ENCODE results near the gene CCDC47. TPM values are rescaled to one million over a fixed set of nuclear protein-coding genes. Genes with fewer than 3 reads are reported as not detected.

CCDC47 gene
- total RNA-seq, 1 experiment from 2014 or later = 54.9 TPM

DNA sequence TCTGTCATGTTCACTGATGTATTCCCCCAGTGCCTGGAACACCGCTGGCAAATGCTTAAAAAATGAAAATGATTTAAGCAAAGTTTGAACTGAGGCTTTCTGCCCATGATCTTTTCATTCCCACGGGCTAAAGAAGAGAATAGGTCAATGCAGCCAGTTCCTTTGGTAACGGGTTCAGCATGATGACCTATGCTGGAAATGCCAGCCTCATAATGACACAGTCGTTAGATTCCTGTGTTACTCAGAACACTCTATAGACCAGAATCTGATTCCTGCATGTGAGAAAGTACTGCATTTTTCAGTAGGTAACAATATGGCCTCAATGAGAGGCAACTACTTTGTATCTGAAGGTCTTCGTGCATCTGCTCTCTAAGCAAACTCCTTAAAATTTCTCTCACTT, 54.4 kb downstream of the CCDC47 start:
- H3K4me1 ChIP-seq = no peaks in the 10 kb centered on the region
- H3K27ac ChIP-seq = no peak overlapping the region
- no peaks in the 10 kb centered on the region for H3K27me3 ChIP-seq
- no peak overlapping the region for H3K4me3 ChIP-seq
- no peak for DNase-seq
- no peaks in the 10 kb centered on the region for H3K36me3 ChIP-seq
- H3K9me3 ChIP-seq (replicated peaks) = no peaks in the 10 kb centered on the region

GRCh38 chr17:63716426-63716825, 57.0 kb downstream of the CCDC47 start:
- H3K36me3 ChIP-seq = no peaks in the 10 kb centered on the region
- DNase-seq = no peak
- H3K27ac ChIP-seq = no peak overlapping the region
- no peaks in the 10 kb centered on the region for H3K9me3 ChIP-seq (replicated peaks)
- H3K27me3 ChIP-seq = no peaks in the 10 kb centered on the region
- no peaks in the 10 kb centered on the region for H3K4me1 ChIP-seq
- H3K4me3 ChIP-seq = no peak overlapping the region

DNA sequence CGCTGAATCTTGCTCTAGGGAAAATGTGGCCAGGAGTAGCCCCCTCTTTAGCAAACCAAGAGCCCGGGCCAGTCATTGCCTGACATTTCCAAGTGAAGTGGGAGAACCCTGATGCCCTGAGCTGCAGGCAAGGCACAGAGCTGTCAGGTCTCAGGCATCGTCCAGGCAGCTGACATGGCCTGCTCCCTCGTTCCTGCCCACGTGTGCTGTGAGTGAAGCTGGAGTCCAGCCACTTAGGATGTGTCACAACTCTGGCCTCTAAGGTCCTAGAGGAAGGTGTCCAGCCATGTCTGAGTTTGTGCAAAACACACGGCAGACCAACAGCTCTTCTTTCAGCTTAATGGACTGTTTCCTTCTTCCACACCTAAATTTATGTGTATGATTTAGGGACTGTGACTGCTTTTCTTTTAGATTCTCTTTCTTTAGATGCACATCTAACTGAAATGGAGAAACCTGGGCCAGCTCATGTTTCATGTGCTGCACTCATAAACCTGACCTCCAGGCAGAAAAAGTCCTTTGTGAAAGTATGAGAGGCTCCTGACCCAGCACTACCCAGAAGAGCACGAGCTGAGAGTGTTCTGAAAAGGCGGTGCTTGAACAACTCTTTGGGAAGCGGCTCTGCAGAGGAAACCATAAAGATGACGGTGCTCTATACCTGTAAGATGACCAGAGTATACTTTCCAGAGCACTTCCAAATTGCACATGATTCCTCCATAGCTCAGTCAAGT, 58.7 kb downstream of the CCDC47 start:
- Histone ChIP-seq H3K36me3 (no peaks in the 10 kb centered on the region), H3K27ac (no peak overlapping the region), H3K4me3 (no peak overlapping the region), H3K27me3 (no peaks in the 10 kb centered on the region), H3K4me1 (no peaks in the 10 kb centered on the region), H3K9me3 (replicated peaks) (no peaks in the 10 kb centered on the region)
- no peak for DNase-seq

DNA sequence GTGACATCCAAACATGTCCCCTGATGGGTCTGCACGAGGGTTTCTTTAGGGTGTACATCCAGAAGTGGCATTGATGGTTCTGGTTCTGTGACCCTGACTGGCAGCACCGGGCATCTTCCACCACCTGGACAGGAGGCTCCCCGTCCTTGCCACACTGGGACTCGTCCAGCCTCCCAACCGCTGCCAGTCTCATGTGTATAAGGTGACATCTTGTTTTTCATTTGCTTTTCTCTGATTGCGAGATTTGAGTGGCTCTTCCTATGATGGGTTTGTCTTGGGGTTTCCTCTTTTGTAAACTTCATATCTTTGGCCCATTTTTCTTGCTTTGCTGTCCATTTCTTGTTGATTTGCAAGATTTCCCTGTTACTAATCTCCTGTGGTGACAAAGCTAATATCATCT, 64.3 kb downstream of the CCDC47 start:
- no peaks in the 10 kb centered on the region for H3K4me1 ChIP-seq
- no peak overlapping the region for H3K27ac ChIP-seq
- H3K9me3 ChIP-seq (replicated peaks) = no peaks in the 10 kb centered on the region
- no peaks in the 10 kb centered on the region for H3K27me3 ChIP-seq
- peaks cover 2% of the 10 kb centered on the region for H3K36me3 ChIP-seq
- no peak overlapping the region for H3K4me3 ChIP-seq
- DNase-seq = no peak

- DNase-seq = no peak
- no peaks in the 10 kb centered on the region for H3K9me3 ChIP-seq (replicated peaks)
- H3K4me3 ChIP-seq = no peak overlapping the region
- H3K4me1 ChIP-seq = no peaks in the 10 kb centered on the region
- peaks cover 2% of the 10 kb centered on the region for H3K36me3 ChIP-seq
- no peak overlapping the region for H3K27ac ChIP-seq
- H3K27me3 ChIP-seq = no peaks in the 10 kb centered on the region
These were observed 66.2 kb downstream of the CCDC47 start for GRCh38 chr17:63707151-63707550.

GRCh38 chr17:63706336-63707082, 66.9 kb downstream of the CCDC47 start:
- no peaks in the 10 kb centered on the region for H3K9me3 ChIP-seq (replicated peaks)
- DNase-seq = no peak
- peaks cover 2% of the 10 kb centered on the region for H3K36me3 ChIP-seq
- H3K27me3 ChIP-seq = no peaks in the 10 kb centered on the region
- H3K4me1 ChIP-seq = no peaks in the 10 kb centered on the region
- no peak overlapping the region for H3K27ac ChIP-seq
- H3K4me3 ChIP-seq = no peak overlapping the region

GRCh38 chr17:63705657-63706056, 67.7 kb downstream of the CCDC47 start:
- Histone ChIP-seq H3K4me3 (no peak overlapping the region), H3K27ac (no peak overlapping the region), H3K27me3 (no peaks in the 10 kb centered on the region), H3K9me3 (replicated peaks) (no peaks in the 10 kb centered on the region), H3K4me1 (no peaks in the 10 kb centered on the region), H3K36me3 (peaks cover 2% of the 10 kb centered on the region)
- no peak for DNase-seq

GRCh38 chr17:63704836-63705235, 68.6 kb downstream of the CCDC47 start:
- Histone ChIP-seq H3K4me3 (no peak overlapping the region), H3K36me3 (peaks cover 2% of the 10 kb centered on the region), H3K9me3 (replicated peaks) (no peaks in the 10 kb centered on the region), H3K4me1 (no peaks in the 10 kb centered on the region), H3K27me3 (no peaks in the 10 kb centered on the region), H3K27ac (no peak overlapping the region)
- no peak for DNase-seq

DNA sequence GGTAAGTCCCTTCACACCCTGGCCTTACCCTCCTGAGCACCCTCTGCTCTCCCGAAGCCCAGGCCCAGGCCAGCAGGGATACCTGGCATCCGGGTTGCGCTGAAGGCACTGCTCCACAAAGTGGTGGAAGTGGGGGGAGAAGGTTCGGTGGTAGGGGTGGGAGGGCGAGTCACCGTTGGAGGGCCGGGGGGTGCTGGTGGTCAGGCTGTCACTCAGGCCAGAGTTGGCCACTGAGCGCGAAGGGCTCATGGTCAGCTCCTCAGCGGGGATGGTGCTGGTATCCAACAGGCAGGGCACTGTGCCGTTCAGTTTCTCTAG, 69.2 kb downstream of the CCDC47 start:
- Histone ChIP-seq H3K4me3 (no peak overlapping the region), H3K36me3 (peaks cover 2% of the 10 kb centered on the region), H3K4me1 (no peaks in the 10 kb centered on the region), H3K9me3 (replicated peaks) (no peaks in the 10 kb centered on the region), H3K27me3 (no peaks in the 10 kb centered on the region), H3K27ac (no peak overlapping the region)
- DNase-seq = no peak

DNA sequence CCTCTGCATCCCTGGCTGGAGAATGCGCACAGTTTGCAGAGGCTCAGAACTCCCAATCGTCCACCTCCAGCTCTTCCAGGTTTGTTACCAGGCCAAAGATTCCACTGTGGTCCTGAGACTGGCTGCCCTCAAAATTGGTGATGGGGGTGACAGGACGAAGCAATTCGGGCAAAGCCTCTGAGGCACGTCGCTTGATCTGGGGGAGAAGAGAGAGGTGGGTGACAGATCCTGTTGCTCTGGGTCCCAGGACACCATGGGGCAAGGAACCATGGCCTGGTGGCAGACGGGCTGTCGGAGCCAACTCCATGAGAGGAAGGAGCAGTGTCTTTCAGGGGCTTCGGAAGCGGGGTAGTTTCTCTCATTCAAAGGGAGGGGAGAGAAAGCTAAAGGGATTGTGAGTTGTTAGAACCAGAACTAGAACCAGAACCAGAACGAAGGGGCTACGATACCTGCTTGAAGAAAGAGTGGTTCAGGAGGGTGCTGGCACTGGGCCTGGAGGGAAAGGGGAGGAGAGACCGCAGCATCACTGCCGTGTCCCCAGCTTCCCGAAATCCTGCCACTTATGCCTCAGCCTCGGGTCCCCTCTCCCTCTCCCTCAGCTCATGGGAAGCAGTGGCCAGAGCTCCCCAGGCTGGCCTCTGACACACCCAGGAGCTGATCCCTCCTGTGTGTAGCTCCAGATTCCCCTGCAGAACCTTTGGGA, 69.7 kb downstream of the CCDC47 start:
- DNase-seq = no peak
- Histone ChIP-seq H3K27ac (no peak overlapping the region), H3K27me3 (no peaks in the 10 kb centered on the region), H3K4me3 (no peak overlapping the region), H3K9me3 (replicated peaks) (no peaks in the 10 kb centered on the region), H3K4me1 (no peaks in the 10 kb centered on the region; the same call in 1 of the 2 replicates), H3K36me3 (peaks cover 2% of the 10 kb centered on the region; the same call in 1 of the 2 replicates)

- Histone ChIP-seq H3K27ac (no peak overlapping the region), H3K9me3 (replicated peaks) (no peaks in the 10 kb centered on the region), H3K4me1 (no peaks in the 10 kb centered on the region; the same call in 1 of the 2 replicates), H3K4me3 (no peak overlapping the region), H3K36me3 (no peaks in the 10 kb centered on the region; the same call in 1 of the 2 replicates), H3K27me3 (no peaks in the 10 kb centered on the region)
- no peak for DNase-seq
These were observed 70.4 kb downstream of the CCDC47 start for GRCh38 chr17:63703029-63703428.

DNA sequence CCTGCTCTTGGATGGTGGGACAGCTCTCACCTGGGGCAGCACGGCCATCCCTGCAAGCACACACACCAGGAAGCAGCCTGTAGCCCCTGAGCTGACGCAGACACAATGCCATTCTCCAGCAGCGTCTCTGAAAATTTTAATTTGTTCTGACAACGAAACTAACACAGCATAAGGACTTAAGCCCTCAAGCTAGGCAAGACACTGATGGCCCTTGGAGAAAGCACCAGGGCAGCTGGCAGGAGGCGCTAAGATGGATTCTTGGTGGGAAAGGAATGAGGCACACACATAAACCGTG, 70.7 kb downstream of the CCDC47 start:
- no peak for DNase-seq
- Histone ChIP-seq H3K4me1 (no peaks in the 10 kb centered on the region; the same call in 1 of the 2 replicates), H3K4me3 (no peak overlapping the region)

GRCh38 chr17:63701868-63702720, 71.3 kb downstream of the CCDC47 start:
- no peaks in the 10 kb centered on the region; the same call in 1 of the 2 replicates for H3K4me1 ChIP-seq
- H3K27me3 ChIP-seq = no peaks in the 10 kb centered on the region
- no peaks in the 10 kb centered on the region for H3K9me3 ChIP-seq (replicated peaks)
- H3K36me3 ChIP-seq = no peaks in the 10 kb centered on the region
- H3K4me3 ChIP-seq = no peak overlapping the region
- H3K27ac ChIP-seq = no peak overlapping the region
- no peak for DNase-seq

More for the DNA sequence above, 70.7 kb downstream of the CCDC47 start:
- Histone ChIP-seq H3K9me3 (replicated peaks) (no peaks in the 10 kb centered on the region), H3K36me3 (no peaks in the 10 kb centered on the region), H3K27me3 (no peaks in the 10 kb centered on the region), H3K27ac (no peak overlapping the region)

GRCh38 chr17:63701456-63701820, 72.0 kb downstream of the CCDC47 start:
- no peaks in the 10 kb centered on the region; the same call in 1 of the 2 replicates for H3K4me1 ChIP-seq
- H3K36me3 ChIP-seq = no peaks in the 10 kb centered on the region
- H3K27ac ChIP-seq = no peak overlapping the region

More at GRCh38 chr17:63701456-63701820, 72.0 kb downstream of the CCDC47 start:
- DNase-seq = no peak
- Histone ChIP-seq H3K4me3 (peak overlapping the region; percentile 97), H3K9me3 (replicated peaks) (no peaks in the 10 kb centered on the region), H3K27me3 (no peaks in the 10 kb centered on the region)
